GM23338 (cell line): ENCODE measurements around the gene DOCK1. TPM values are rescaled to one million over a fixed set of nuclear protein-coding genes. Genes with fewer than 3 reads are reported as not detected.

Experiments used
- CREB1 ChIP-seq: fragments of 250-450 bp; sonication (Bioruptor Pico); IDR thresholded peaks from 2 replicates; pipeline ENCODE4 v1.5.0; 2020; ENCODE audit warnings: low read depth, mild to moderate bottlenecking, moderate library complexity
- CTCF ChIP-seq, 2 experiments: fragments of 200-600 bp in 1 of 2; sonication (generic) in 1 of 2; conservative IDR thresholded peaks; 2 replicates each; pipeline versions ENCODE4 v1.5.1 to v1.6.1; 2016 to 2017; ENCODE audit warnings: antibody characterized with exemption in 2 of 2, low read depth in 2 of 2, mild to moderate bottlenecking in 2 of 2, moderate library complexity in 1 of 2
- EZH2 ChIP-seq: fragments of 200-600 bp; sonication (generic); IDR thresholded peaks from one replicate; pipeline ENCODE4 v1.8.0; 2017; ENCODE audit warnings: antibody characterized with exemption, mild to moderate bottlenecking, low read depth; ENCODE audit not compliant: unreplicated experiment
- JUNB ChIP-seq: IDR thresholded peaks from one replicate; pipeline ENCODE4 v1.6.1; 2016; ENCODE audit warnings: antibody characterized with exemption; ENCODE audit not compliant: unreplicated experiment
- NANOG ChIP-seq: IDR thresholded peaks from 2 replicates; pipeline ENCODE4 v1.6.1; 2016; ENCODE audit warnings: antibody characterized with exemption, borderline replicate concordance
- REST ChIP-seq: IDR thresholded peaks from one replicate; pipeline ENCODE4 v1.6.1; 2018; ENCODE audit warnings: antibody characterized with exemption; ENCODE audit not compliant: unreplicated experiment
- STAT1 ChIP-seq: IDR thresholded peaks from one replicate; pipeline ENCODE4 v1.6.1; 2016; ENCODE audit warnings: antibody characterized with exemption; ENCODE audit not compliant: unreplicated experiment
- ZNF114 ChIP-seq: fragments of 250-450 bp; sonication (Bioruptor Pico); IDR thresholded peaks from 2 replicates; pipeline ENCODE4 v1.5.0; 2020; ENCODE audit warnings: mild to moderate bottlenecking, moderate library complexity
- ZNF462 ChIP-seq: fragments of 250-450 bp; sonication (Bioruptor Pico); IDR thresholded peaks from 2 replicates; pipeline ENCODE4 v1.5.0; 2020; ENCODE audit warnings: mild to moderate bottlenecking, moderate library complexity
- polyA plus RNA-seq: library from polyadenylated mRNA; unstranded; fragments of >200 nt; fragmentation: Nextera tagmentation; extraction: Ambion mirVana; gene quantifications from 2 replicates; pipeline ENCODE4 v1.2.1, GENCODE V29; 2016
- total RNA-seq: library from RNA; depleted of rRNA; stranded (reverse); fragments of >200 nt; shearing (Covaris generic); gene quantifications from 2 replicates; pipeline ENCODE4 v1.2.3, GENCODE V29; 2014

The DOCK1 gene
- total and polyA plus RNA-seq, 2 experiments from 2014 or later: 13.2 to 55.3 TPM

GRCh38 chr10:126924180-126924914 is 19.1 kb downstream of the DOCK1 start (continued):
- TF ChIP-seq ZNF462 (CRISPR knock-in tag) (no peak), NANOG (no peak), ZNF114 (no peak), CREB1 (CRISPR knock-in tag) (no peak), REST (no peak), STAT1 (no peak), JUNB (no peak), EZH2 (no peak), CTCF (conservative IDR thresholded peaks at IDR 0.05; ENCODE audit: low read depth in 2 of 2) (no peak)
